ENCODE results near the gene EHD3.

DNA sequence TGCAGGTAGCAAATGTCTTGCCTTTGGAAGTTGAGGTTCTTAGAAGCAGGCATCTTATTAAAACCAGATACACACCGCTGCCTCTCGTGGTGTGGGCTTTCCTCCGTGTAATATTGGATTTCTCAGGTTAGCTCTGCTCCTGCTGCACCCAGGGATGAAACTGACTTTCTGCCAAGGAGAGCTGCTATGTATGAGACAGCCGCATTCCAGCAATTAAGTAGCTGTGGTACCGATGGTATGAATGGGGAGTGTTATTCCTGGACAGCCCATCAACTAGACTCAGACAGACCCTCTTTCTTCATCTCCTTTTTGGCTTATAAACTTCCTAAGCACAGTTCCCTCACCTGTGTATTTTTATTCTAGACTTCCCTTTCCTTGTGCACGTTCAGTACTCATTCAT lies 6.8 kb upstream of the EHD3 start:
- TF ChIP-seq RAD21 (IDR thresholded peaks at IDR 0.05; ENCODE audit: low read depth): no peak
- TF ChIP-seq ZBTB7A (IDR thresholded peaks at IDR 0.05; ENCODE audit: low read depth): no peak
- no peak for TF ChIP-seq TAF1 (IDR thresholded peaks at IDR 0.05; ENCODE audit: low read depth)
- TF ChIP-seq YY1 (IDR thresholded peaks at IDR 0.05; ENCODE audit: low read depth): no peak
